ENCODE data around the gene TMEM38A. TPM values are rescaled to one million over a fixed set of nuclear protein-coding genes. Genes with fewer than 3 reads are reported as not detected.
"Not testable (repeated sequence)": the region's sequence is repeated elsewhere in the genome, so short reads cannot be mapped to it uniquely, and the experiment has no call there.

Gene TMEM38A
- total and polyA plus RNA-seq, 3 experiments from 2014 or later: 0.50 to 0.60 TPM; not detected in 1

DNA sequence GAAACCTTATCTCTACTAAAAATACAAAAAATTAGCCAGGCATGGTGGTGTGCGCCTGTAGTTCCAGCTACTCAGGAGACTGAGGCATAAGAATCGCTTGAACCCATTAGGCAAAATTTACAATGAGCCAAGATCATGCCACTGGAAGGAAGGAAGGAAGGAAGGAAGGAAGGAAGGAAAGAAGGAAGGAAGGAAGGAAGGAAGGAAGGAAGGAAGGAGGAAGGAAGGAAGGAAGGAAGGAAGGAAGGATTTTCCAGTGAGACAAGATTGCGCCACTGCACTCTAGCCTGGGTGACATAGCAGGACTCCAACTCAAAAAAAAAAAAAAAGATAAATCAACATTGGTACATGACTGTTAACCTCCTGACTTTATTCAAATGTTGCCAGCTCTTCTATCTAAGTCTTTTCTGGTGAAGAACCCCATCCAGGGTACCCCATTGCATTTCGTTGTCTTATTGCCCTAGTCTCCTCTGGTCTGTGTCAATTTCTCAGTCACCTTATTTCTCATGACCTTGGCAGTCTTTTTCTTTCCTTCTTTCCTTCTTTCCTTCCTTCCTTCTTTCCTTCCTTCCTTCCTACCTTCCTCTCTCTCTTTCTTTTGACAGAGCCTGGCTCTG, 74.8 kb downstream of the TMEM38A start:
- H3K4me1 Mint-ChIP-seq; H3K9me3 ChIP-seq (ENCODE audit: low read length); H3K27me3 ChIP-seq (ENCODE audit: insufficient read depth, low read length, poor library complexity, severe bottlenecking); H3K27ac ChIP-seq (ENCODE audit: low read depth, low read length); DNase-seq; H3K4me3 Mint-ChIP-seq; H3K4me1 ChIP-seq (ENCODE audit: insufficient read depth, low read length); H3K36me3 Mint-ChIP-seq; POLR2A ChIA-PET; CTCF ChIA-PET; H3K9me3 Mint-ChIP-seq; H3K4me3 ChIP-seq (ENCODE audit: low read length); H3K36me3 ChIP-seq (ENCODE audit: insufficient read depth, low read length): not testable (repeated sequence)
- Mint-ChIP-seq H3K27me3 (peaks cover 6 to 14% of the 10 kb centered on the region in 2 donors), H3K27ac (peak overlapping the region in 1 of 8 donors; percentile 55)

DNA sequence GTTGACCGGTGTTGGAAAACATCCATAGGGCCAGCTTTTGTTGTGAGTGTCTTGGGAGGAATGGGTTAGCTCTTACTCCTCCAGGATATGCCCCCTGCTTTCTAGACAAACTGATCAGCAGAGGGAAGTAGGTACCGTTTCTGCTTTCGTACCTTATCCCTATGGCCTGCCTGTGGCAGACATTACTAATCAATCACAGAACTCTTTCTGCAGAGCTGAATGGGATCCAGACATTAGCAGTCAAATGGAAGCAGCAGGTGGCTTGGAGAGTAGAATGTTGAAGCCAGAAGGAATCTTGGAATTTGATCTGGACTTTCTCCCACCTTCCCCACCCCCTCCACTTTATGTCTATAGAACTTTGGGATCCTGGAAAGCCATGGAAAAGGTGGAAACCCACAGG, 75.8 kb downstream of the TMEM38A start:
- H3K27me3 ChIP-seq (ENCODE audit: insufficient read depth, low read length, poor library complexity, severe bottlenecking): no peaks in the 10 kb centered on the region
- no peak overlapping the region for H3K4me3 ChIP-seq (ENCODE audit: low read length)
- Mint-ChIP-seq H3K27me3 (peaks cover 6 to 14% of the 10 kb centered on the region in 2 donors), H3K36me3 (no peaks in the 10 kb centered on the region), H3K4me3 (no peak overlapping the region), H3K27ac (no peak overlapping the region), H3K4me1 (no peaks in the 10 kb centered on the region), H3K9me3 (peaks cover 0 to 2% (median 0%) of the 10 kb centered on the region in 5 donors)
- no peak for DNase-seq
- ChIA-PET POLR2A (no interaction called here), CTCF (no interaction called here)
- no peaks in the 10 kb centered on the region for H3K36me3 ChIP-seq (ENCODE audit: insufficient read depth, low read length)
- no peak overlapping the region for H3K27ac ChIP-seq (ENCODE audit: low read depth, low read length)
- H3K9me3 ChIP-seq (ENCODE audit: low read length): peaks cover 4% of the 10 kb centered on the region
- H3K4me1 ChIP-seq (ENCODE audit: insufficient read depth, low read length): no peaks in the 10 kb centered on the region

- H3K36me3 ChIP-seq (ENCODE audit: insufficient read depth, low read length): no peaks in the 10 kb centered on the region
- no peaks in the 10 kb centered on the region for H3K4me1 ChIP-seq (ENCODE audit: insufficient read depth, low read length)
- Mint-ChIP-seq H3K4me1 (no peaks in the 10 kb centered on the region), H3K9me3 (peaks cover 0 to 2% (median 0%) of the 10 kb centered on the region in 5 donors), H3K36me3 (no peaks in the 10 kb centered on the region), H3K4me3 (no peak overlapping the region), H3K27me3 (peaks cover 5 to 8% of the 10 kb centered on the region in 2 donors), H3K27ac (peak overlapping the region in 1 of 8 donors; percentile 70)
- no peak overlapping the region for H3K27ac ChIP-seq (ENCODE audit: low read depth, low read length)
- H3K27me3 ChIP-seq (ENCODE audit: insufficient read depth, low read length, poor library complexity, severe bottlenecking): no peaks in the 10 kb centered on the region
- ChIA-PET POLR2A (no interaction called here), CTCF (no interaction called here)
- no peak overlapping the region for H3K4me3 ChIP-seq (ENCODE audit: low read length)
- peaks cover 4% of the 10 kb centered on the region for H3K9me3 ChIP-seq (ENCODE audit: low read length)
- DNase-seq: no peak
Observed at GRCh38 chr19:16737911-16738310, 77.0 kb downstream of the TMEM38A start.

DNA sequence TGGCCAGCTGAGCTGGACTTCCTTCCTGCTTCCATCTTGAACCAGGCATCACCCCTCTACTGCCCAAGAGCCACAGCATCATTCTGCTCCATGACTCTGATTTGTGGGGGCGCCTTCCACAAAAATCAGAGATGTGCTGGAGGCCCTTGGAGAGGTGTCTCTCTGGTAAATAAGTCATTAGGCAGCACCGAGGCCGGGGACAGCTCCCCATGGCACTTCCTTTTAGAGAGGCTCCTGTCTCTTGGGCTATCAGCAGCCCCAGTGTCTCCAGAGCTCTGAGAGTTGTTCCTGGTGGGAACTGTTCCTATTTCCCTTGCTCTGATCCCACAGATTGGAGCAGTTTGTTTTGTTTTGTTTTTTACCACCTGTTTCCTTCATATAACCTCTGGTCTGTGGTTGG, 78.6 kb downstream of the TMEM38A start:
- CTCF ChIA-PET: no interaction called here
- Mint-ChIP-seq H3K9me3 (peaks cover 0 to 2% (median 0%) of the 10 kb centered on the region in 5 donors), H3K27me3 (peaks cover 5 to 6% of the 10 kb centered on the region in 2 donors), H3K4me1 (no peaks in the 10 kb centered on the region), H3K27ac (no peak overlapping the region), H3K36me3 (no peaks in the 10 kb centered on the region), H3K4me3 (no peak overlapping the region)
- no peaks in the 10 kb centered on the region for H3K36me3 ChIP-seq (ENCODE audit: insufficient read depth, low read length)
- no peak for DNase-seq
- POLR2A ChIA-PET: no interaction called here
- peaks cover 4% of the 10 kb centered on the region for H3K9me3 ChIP-seq (ENCODE audit: low read length)
- no peaks in the 10 kb centered on the region for H3K27me3 ChIP-seq (ENCODE audit: insufficient read depth, low read length, poor library complexity, severe bottlenecking)
- no peak overlapping the region for H3K4me3 ChIP-seq (ENCODE audit: low read length)
- H3K27ac ChIP-seq (ENCODE audit: low read depth, low read length): no peak overlapping the region
- H3K4me1 ChIP-seq (ENCODE audit: insufficient read depth, low read length): no peaks in the 10 kb centered on the region

Other genes starting within 250 kb of the TMEM38A start
- gene EPS15L1, start 189.2 kb upstream of the TMEM38A start, total RNA-seq: 10 to 100 TPM; 31.7 to 34.7 TPM
- 12.1 TPM for gene EPS15L1, start 189.2 kb upstream of the TMEM38A start, polyA plus RNA-seq
- not detected for gene CALR3, start 165.0 kb upstream of the TMEM38A start, total RNA-seq
- not detected for gene CALR3, start 165.0 kb upstream of the TMEM38A start, polyA plus RNA-seq
- gene C19orf44, start 164.7 kb upstream of the TMEM38A start, total RNA-seq: 1 to 10 TPM; 5.1 to 5.4 TPM
- 1.3 TPM for gene C19orf44, start 164.7 kb upstream of the TMEM38A start, polyA plus RNA-seq
- 10 to 100 TPM; 73.1 to 74.2 TPM for gene CHERP, start 118.7 kb upstream of the TMEM38A start, total RNA-seq
- gene CHERP, start 118.7 kb upstream of the TMEM38A start, polyA plus RNA-seq: 20.3 TPM
- gene SLC35E1, start 88.7 kb upstream of the TMEM38A start, total RNA-seq: 10 to 100 TPM; 41.9 to 43.8 TPM
- 30.6 TPM for gene SLC35E1, start 88.7 kb upstream of the TMEM38A start, polyA plus RNA-seq
- 10 to 100 TPM; 14.7 to 17.1 TPM for gene MED26, start 32.9 kb upstream of the TMEM38A start, total RNA-seq
- 3.1 TPM for gene MED26, start 32.9 kb upstream of the TMEM38A start, polyA plus RNA-seq
- gene SMIM7, start 995 bp upstream of the TMEM38A start, total RNA-seq: 10 to 100 TPM; 61.7 to 64.5 TPM
- 64.5 TPM for gene SMIM7, start 995 bp upstream of the TMEM38A start, polyA plus RNA-seq
- gene NWD1, start 58.7 kb downstream of the TMEM38A start, total RNA-seq: not detected
- not detected for gene NWD1, start 58.7 kb downstream of the TMEM38A start, polyA plus RNA-seq
- 10 to 100 TPM; 32.9 to 34.8 TPM for gene SIN3B, start 168.3 kb downstream of the TMEM38A start, total RNA-seq
- 5.0 TPM for gene SIN3B, start 168.3 kb downstream of the TMEM38A start, polyA plus RNA-seq
- gene F2RL3, start 227.9 kb downstream of the TMEM38A start, total RNA-seq: not detected
- gene F2RL3, start 227.9 kb downstream of the TMEM38A start, polyA plus RNA-seq: not detected